Adrenal gland (tissue), 12 donors: ENCODE measurements around the gene NRP1. TPM values are rescaled to one million over a fixed set of nuclear protein-coding genes. Genes with fewer than 3 reads are reported as not detected.

ENCODE experiments used
- DNase-seq, 7 donors: peaks; one replicate each; pipeline ENCODE4 v3.0.0-alpha.2; 2019 to 2020
- H3K27ac ChIP-seq, 5 donors: fragments of 200-600 bp; sonication (generic) in 4 of 5; 1 replicate in 3 of 5; 2 replicates in 2 of 5; pipeline versions ENCODE4 v1.5.1 to v1.8.0; 2016 to 2020; ENCODE audit warnings: mild to moderate bottlenecking in 1 of 5
- H3K27me3 ChIP-seq: fragments of 200-600 bp; 2 replicates; pipeline ENCODE4 v1.8.0; 2021
- H3K36me3 ChIP-seq, 2 donors: fragments of 200-600 bp; replicated peaks in 1 of 2; 1 replicate in 1 of 2; 2 replicates in 1 of 2; pipeline versions ENCODE4 v1.5.1 to v1.8.0; 2018 to 2022
- H3K4me1 ChIP-seq, 2 donors: fragments of 200-600 bp; replicated peaks in 1 of 2; 1 replicate in 1 of 2; 2 replicates in 1 of 2; pipeline versions ENCODE4 v1.5.1 to v1.8.0; 2018 to 2021
- H3K4me3 ChIP-seq, 4 donors: fragments of 200-600 bp; sonication (generic) in 3 of 4; one replicate each; pipeline ENCODE4 v1.5.1; 2016 to 2018
- H3K9me3 ChIP-seq, 3 donors: fragments of 200-600 bp; sonication (generic) in 1 of 3; replicated peaks in 1 of 3; 1 replicate in 2 of 3; 2 replicates in 1 of 3; pipeline versions ENCODE4 v1.5.1 to v1.8.0; 2016 to 2021
- POLR2A ChIP-seq, 2 donors: fragments of 450-650 bp; IDR thresholded peaks; one replicate each; pipeline ENCODE4 v1.6.1; 2017; ENCODE audit warnings: antibody characterized with exemption in 2 of 2, mild to moderate bottlenecking in 2 of 2, moderate library complexity in 1 of 2
- WGBS, 4 donors: extraction: QIAGEN DNeasy Blood & Tissue Kit in 2 of 4; methylation state at CpG; one replicate each; pipeline versions ENCODE4 v1.1.5 to v1.1.7; 2013 to 2017; 5-methylcytosine and 5-hydroxymethylcytosine counted together
- intact Hi-C, 2 donors: fragments of 100-400 bp; cut with DNase I; formaldehyde crosslinking; loops; one replicate each; pipeline versions ENCODE4 v1.14.1 to v1.15.0; 2022 to 2023
- polyA plus RNA-seq, 3 donors: library from polyadenylated mRNA; stranded (reverse); fragments of 200-250 nt in 2 of 3; fragments of 350-450 nt in 1 of 3; fragmentation: Illumina TruSeq in 1 of 3; extraction: RNeasy Lipid Tissue Mini Kit (QIAGEN cat#74804) in 1 of 3; gene quantifications; one replicate each; pipeline ENCODE4 v1.2.3, GENCODE V29; 2013 to 2014
- total RNA-seq, 9 donors: library from RNA; depleted of rRNA in 4 of 9; stranded (reverse); fragments of >200 nt in 4 of 9; fragments of 120-200 nt in 1 of 9; fragmentation: NEBNext Ultra II Directional in 1 of 9; extraction: Animal tissue kit (Norgen Biotek cat#: 25700) in 1 of 9; gene quantifications; one replicate each; pipeline versions ENCODE4 v1.1.0 to v1.2.4, GENCODE V29; 2013 to 2023
- TF ChIP-seq, protein P1 (sequence below), 6 experiments: fragments of 450-650 bp in 4 of 6; fragments of 200-600 bp in 2 of 6; sonication (generic) in 1 of 6; IDR thresholded peaks; 1 replicate in 5 of 6; 2 replicates in 1 of 6; pipeline versions ENCODE4 v1.5.1 to v1.8.0; 2016 to 2021; ENCODE audit warnings: antibody characterized with exemption in 6 of 6, mild to moderate bottlenecking in 2 of 6, moderate library complexity in 1 of 6
- donor health status: healthy with polysubstance abuse.
- donor health status: Bipolar disorder and iron deficiency.
- donor health status: DM: yes; HTN: yes; CAD: no.
- donor health status: DM: no; HTN: no; CAD: no.
- donor health status: DM: no; HTN: no; CAD: no.
- donor health status: DM: yes; HTN: yes; CAD: no.

Gene NRP1
- total and polyA plus RNA-seq, 12 donors: 20.2 to 151 (median 92.1) TPM

- Histone ChIP-seq H3K27ac (peak overlapping the region in 4 of 5 donors; percentile 75 to 93 (median 87)), H3K36me3 (peaks cover 0 to 4% of the 10 kb centered on the region in 2 donors), H3K4me3 (peak overlapping the region in 3 of 4 donors; percentile 29 to 78 (median 63)), H3K27me3 (no peaks in the 10 kb centered on the region), H3K4me1 (peaks cover 20 to 32% of the 10 kb centered on the region in 2 donors), H3K9me3 (no peaks in the 10 kb centered on the region)
- TF ChIP-seq POLR2A (IDR thresholded peaks at IDR 0.05): peak in 1 of 2 donors; percentile 25
- TF ChIP-seq, protein P1, sequence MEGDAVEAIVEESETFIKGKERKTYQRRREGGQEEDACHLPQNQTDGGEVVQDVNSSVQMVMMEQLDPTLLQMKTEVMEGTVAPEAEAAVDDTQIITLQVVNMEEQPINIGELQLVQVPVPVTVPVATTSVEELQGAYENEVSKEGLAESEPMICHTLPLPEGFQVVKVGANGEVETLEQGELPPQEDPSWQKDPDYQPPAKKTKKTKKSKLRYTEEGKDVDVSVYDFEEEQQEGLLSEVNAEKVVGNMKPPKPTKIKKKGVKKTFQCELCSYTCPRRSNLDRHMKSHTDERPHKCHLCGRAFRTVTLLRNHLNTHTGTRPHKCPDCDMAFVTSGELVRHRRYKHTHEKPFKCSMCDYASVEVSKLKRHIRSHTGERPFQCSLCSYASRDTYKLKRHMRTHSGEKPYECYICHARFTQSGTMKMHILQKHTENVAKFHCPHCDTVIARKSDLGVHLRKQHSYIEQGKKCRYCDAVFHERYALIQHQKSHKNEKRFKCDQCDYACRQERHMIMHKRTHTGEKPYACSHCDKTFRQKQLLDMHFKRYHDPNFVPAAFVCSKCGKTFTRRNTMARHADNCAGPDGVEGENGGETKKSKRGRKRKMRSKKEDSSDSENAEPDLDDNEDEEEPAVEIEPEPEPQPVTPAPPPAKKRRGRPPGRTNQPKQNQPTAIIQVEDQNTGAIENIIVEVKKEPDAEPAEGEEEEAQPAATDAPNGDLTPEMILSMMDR (IDR thresholded peaks at IDR 0.05): peak; percentile 27 to 64 (median 50)
- intact Hi-C loops: loop anchor here (5.0 to 10.0 kb wide), 4 partner anchors 143 to 1302 kb away; no protein-coding TSS in a partner anchor
- DNase-seq: peak; percentile 64 to 80 (median 69)
- WGBS, 4 donors: 0 to 1% (median 0%) methylated on average over 25 to 68 of the region's 68 CpGs
These were observed 511 bp upstream of the NRP1 start for GRCh38 chr10:33334805-33335550.

- TF ChIP-seq POLR2A (IDR thresholded peaks at IDR 0.05): no peak
- TF ChIP-seq, protein P1 (IDR thresholded peaks at IDR 0.05): no peak
- 14 to 24% (median 18%) methylated on average over 7 of the region's 7 CpGs for WGBS, 4 donors
- peaks cover 0 to 18% of the 10 kb centered on the region in 2 donors for H3K36me3 ChIP-seq
- peak in 1 of 7 donors; percentile 21 for DNase-seq
- H3K9me3 ChIP-seq: no peaks in the 10 kb centered on the region
- intact Hi-C loops: loop anchor here (5.0 to 10.0 kb wide), 4 partner anchors 141 to 1304 kb away; no protein-coding TSS in a partner anchor
- no peaks in the 10 kb centered on the region for H3K27me3 ChIP-seq
- H3K4me1 ChIP-seq: peaks cover 20 to 43% of the 10 kb centered on the region in 2 donors
- H3K4me3 ChIP-seq: peak overlapping the region in 3 of 4 donors; percentile 9 to 78 (median 63)
- H3K27ac ChIP-seq: peak overlapping the region; percentile 70 to 93 (median 83)
These were observed 986 bp downstream of the NRP1 start for GRCh38 chr10:33333260-33334101.

GRCh38 chr10:33332183-33333065 is 2.0 kb downstream of the NRP1 start:
- H3K4me3 ChIP-seq: peak overlapping the region in 3 of 4 donors; percentile 13 to 78 (median 16)
- no peaks in the 10 kb centered on the region for H3K27me3 ChIP-seq
- H3K4me1 ChIP-seq: peaks cover 18 to 48% of the 10 kb centered on the region in 2 donors
- peak in 1 of 2 donors; percentile 10 for TF ChIP-seq POLR2A (IDR thresholded peaks at IDR 0.05)
- TF ChIP-seq, protein P1 (IDR thresholded peaks at IDR 0.05): no peak
- intact Hi-C loops: loop anchor here (5.0 to 10.0 kb wide), 4 partner anchors 140 to 1305 kb away; no protein-coding TSS in a partner anchor
- H3K36me3 ChIP-seq: peaks cover 0 to 22% of the 10 kb centered on the region in 2 donors
- WGBS, 4 donors: 33 to 42% (median 37%) methylated on average over 5 of the region's 5 CpGs
- no peak for DNase-seq
- H3K27ac ChIP-seq: peak overlapping the region in 4 of 5 donors; percentile 20 to 93 (median 87)
- H3K9me3 ChIP-seq: no peaks in the 10 kb centered on the region
